K562 (cell line): Measurements from ENCODE around the gene MTARC2. TPM values are rescaled to one million over a fixed set of nuclear protein-coding genes. Genes with fewer than 3 reads are reported as not detected.

Experiments
- ATAC-seq: fragments of 200-7000 bp; cut with Tn5 transposase; 3 replicates; pipeline ENCODE4 v1.9.1; 2020; ENCODE audit warnings: moderate library complexity
- BruUV-seq: library from RNA; stranded (reverse); fragments of 400-500 nt; replicated peaks from 2 replicates; lab custom pipeline; 2021; lab: Mats Ljungman, UMichigan
- CTCF ChIA-PET: fragments of 300-600 bp; formaldehyde crosslinking; extraction: SDS; loops from one replicate; lab custom pipeline; 2021; ENCODE audit warnings: low intra/inter-chr PET ratio; lab: Yijun Ruan, JAX
- POLR2A ChIA-PET: fragments of 300-600, 350-650 bp; sonication (Branson Sonifier 250); formaldehyde crosslinking; extraction: SDS; loops from one replicate; lab custom pipeline; 2021; ENCODE audit warnings: antibody characterized with exemption, inconsistent platforms; lab: Yijun Ruan, JAX
- DNase-seq, 4 experiments: peaks; one replicate each; pipeline versions ENCODE4 v3.0.0 to v3.0.0-alpha.2; 2011 to 2018; ENCODE audit warnings: low spot score in 3 of 4, mixed read lengths in 3 of 4; ENCODE audit errors: extremely low read depth in 1 of 4
- FAIRE-seq: peaks from 2 replicates; lab custom pipeline; 2011; peaks lifted over from hg19 to GRCh38; lab: Jason Lieb, UNC
- H2AFZ ChIP-seq: 2 replicates; pipeline ENCODE4 v1.6.0; 2011; ENCODE audit warnings: low read depth, low read length, control low read depth, inconsistent platforms
- H3K27ac ChIP-seq: fragments of 200-600 bp; 3 replicates; pipeline ENCODE4 v1.8.0; 2011; ENCODE audit warnings: low read depth, mild to moderate bottlenecking, control low read depth, inconsistent platforms, low read length, moderate library complexity, mixed read lengths; ENCODE audit errors: extremely low read depth
- H3K27me3 ChIP-seq, 2 experiments: fragments of 300-600 bp in 1 of 2; 2 replicates in 1 of 2; 3 replicates in 1 of 2; pipeline versions ENCODE4 v1.6.0 to v1.8.0; 2011; ENCODE audit warnings: inconsistent platforms in 2 of 2, low read length in 2 of 2, mild to moderate bottlenecking in 1 of 2, mixed read lengths in 1 of 2, moderate library complexity in 1 of 2; ENCODE audit not compliant: control insufficient read depth in 2 of 2, insufficient read depth in 2 of 2
- H3K36me3 ChIP-seq: fragments of 300-600 bp; 3 replicates; pipeline ENCODE4 v1.8.0; 2011; ENCODE audit warnings: mild to moderate bottlenecking, low read length, inconsistent platforms; ENCODE audit not compliant: control insufficient read depth, insufficient read depth
- H3K4me1 ChIP-seq, 2 experiments: fragments of 200-600 bp in 1 of 2; replicated peaks in 1 of 2; 2 replicates in 1 of 2; 3 replicates in 1 of 2; pipeline versions ENCODE4 v1.5.1 to v1.8.0; 2011; ENCODE audit warnings: inconsistent platforms in 2 of 2, low read length in 2 of 2, mild to moderate bottlenecking in 1 of 2, mixed read lengths in 1 of 2, moderate library complexity in 1 of 2; ENCODE audit not compliant: control insufficient read depth in 2 of 2, insufficient read depth in 2 of 2
- H3K4me2 ChIP-seq: 2 replicates; pipeline ENCODE4 v1.6.1; 2011; ENCODE audit warnings: low read length, control low read depth, inconsistent platforms, mixed read lengths; ENCODE audit not compliant: insufficient read depth
- H3K4me3 ChIP-seq: fragments of 200-600 bp; sonication (generic), shearing (Covaris generic); 2 replicates; pipeline ENCODE4 v1.5.1; 2016; ENCODE audit warnings: control low read depth, inconsistent platforms
- H3K79me2 ChIP-seq: fragments of 200-600 bp; 3 replicates; pipeline ENCODE4 v1.8.0; 2011; ENCODE audit warnings: low read length, inconsistent platforms; ENCODE audit not compliant: control insufficient read depth, insufficient read depth
- H3K9ac ChIP-seq, 2 experiments: 2 replicates each; pipeline versions ENCODE4 v1.6.0 to v1.6.1; 2011; ENCODE audit warnings: low read depth in 2 of 2, low read length in 2 of 2, control low read depth in 1 of 2, inconsistent platforms in 1 of 2, mild to moderate bottlenecking in 1 of 2, mixed read lengths in 1 of 2; ENCODE audit not compliant: insufficient read depth in 1 of 2
- H3K9me1 ChIP-seq: one replicate; pipeline ENCODE4 v1.6.0; 2011; ENCODE audit warnings: inconsistent platforms, mild to moderate bottlenecking, low read length, moderate library complexity; ENCODE audit not compliant: control insufficient read depth, insufficient read depth
- H3K9me3 ChIP-seq: replicated peaks from 2 replicates; pipeline ENCODE4 v1.5.1; 2011; ENCODE audit warnings: low read depth, low read length, inconsistent platforms; ENCODE audit not compliant: control insufficient read depth, insufficient read depth
- H4K20me1 ChIP-seq: replicated peaks from 2 replicates; pipeline ENCODE4 v1.6.1; 2011; ENCODE audit warnings: low read length, inconsistent platforms, mixed read lengths; ENCODE audit not compliant: control insufficient read depth, insufficient read depth
- ATF1 ChIP-seq, 2 experiments: fragments of 450-650 bp in 1 of 2; IDR thresholded peaks; 2 replicates each; pipeline ENCODE4 v1.6.1; 2016; ENCODE audit warnings: missing compliant biosample characterization in 1 of 2, missing genetic modification characterization in 1 of 2
- ATF3 ChIP-seq, 2 experiments: fragments of 450-650 bp in 1 of 2; sonication (generic) in 1 of 2; formaldehyde crosslinking in 1 of 2; IDR thresholded peaks in 1 of 2; conservative IDR thresholded peaks in 1 of 2; 2 replicates each; pipeline versions ENCODE4 v1.6.1 to v1.8.1; 2016 to 2023; ENCODE audit warnings: mild to moderate bottlenecking in 2 of 2, moderate library complexity in 2 of 2, inconsistent platforms in 1 of 2, missing genetic modification reagents in 1 of 2
- ATF7 ChIP-seq: fragments of 450-650 bp; IDR thresholded peaks from 2 replicates; pipeline ENCODE4 v1.7.1; 2014; ENCODE audit warnings: mild to moderate bottlenecking, moderate library complexity
- DDX20 ChIP-seq: fragments of 450-650 bp; IDR thresholded peaks from 2 replicates; pipeline ENCODE4 v1.6.1; 2016; ENCODE audit warnings: missing genetic modification characterization, low read depth, mild to moderate bottlenecking, missing compliant biosample characterization, moderate library complexity
- ELF1 ChIP-seq: fragments of 200-800 bp; sonication (Bioruptor generic); IDR thresholded peaks from 2 replicates; pipeline ENCODE4 v1.6.1; 2016; ENCODE audit warnings: missing genetic modification characterization, missing compliant biosample characterization
- ELF4 ChIP-seq: fragments of 450-650 bp; formaldehyde crosslinking; IDR thresholded peaks from 2 replicates; pipeline ENCODE4 v1.4.0; 2022; ENCODE audit warnings: missing genetic modification characterization
- HNRNPH1 ChIP-seq: fragments of 200-400 bp; formaldehyde crosslinking; optimal IDR thresholded peaks from 2 replicates; pipeline ENCODE3; 2017; ENCODE audit warnings: low read depth, mild to moderate bottlenecking, low read length, moderate library complexity
- JUNB ChIP-seq: fragments of 450-650 bp; formaldehyde crosslinking; conservative IDR thresholded peaks from 2 replicates; pipeline ENCODE4 v1.4.0; 2020; ENCODE audit warnings: mild to moderate bottlenecking
- SLC30A9 ChIP-seq: fragments of 250-450 bp; sonication (Bioruptor Pico); IDR thresholded peaks from 2 replicates; pipeline ENCODE4 v1.8.0; 2022; ENCODE audit warnings: mild to moderate bottlenecking, moderate library complexity
- SUPT5H ChIP-seq: fragments of 450-650 bp; IDR thresholded peaks from 2 replicates; pipeline ENCODE4 v1.6.1; 2016
- ZNF41 ChIP-seq: fragments of 250-450 bp; sonication (Bioruptor Pico); conservative IDR thresholded peaks from 2 replicates; pipeline ENCODE4 v1.4.0; 2020; ENCODE audit warnings: mild to moderate bottlenecking
- ZNF592 ChIP-seq: fragments of 450-650 bp; IDR thresholded peaks from 2 replicates; pipeline ENCODE4 v1.6.1; 2017; ENCODE audit warnings: antibody characterized with exemption, mild to moderate bottlenecking
- ZNF668 ChIP-seq: fragments of 250-450 bp; sonication (Bioruptor Pico); IDR thresholded peaks from 2 replicates; pipeline ENCODE4 v1.8.0; 2022; ENCODE audit warnings: mild to moderate bottlenecking, inconsistent platforms
- WGBS: fragments of 100-300 bp; shearing (Covaris generic); methylation state at CpG from one replicate; pipeline ENCODE4 v1.1.6; 2016; ENCODE audit warnings: low coverage, mixed read lengths; ENCODE audit not compliant: insufficient coverage; ENCODE audit errors: missing lambda C conversion rate; 5-methylcytosine and 5-hydroxymethylcytosine counted together
- in situ Hi-C: fragments of 300-500 bp; cut with MboI; formaldehyde crosslinking; loops from 4 replicates; pipeline ENCODE4 v1.15.0; 2018; ENCODE audit warnings: inconsistent platforms, mixed read lengths
- intact Hi-C: fragments of 100-400 bp; cut with micrococcal nuclease; formaldehyde crosslinking; loops from 2 replicates; pipeline ENCODE4 v1.14.2; 2022
- polyA plus RNA-seq, 8 experiments: library from polyadenylated mRNA; depleted of rRNA in 4 of 8; stranded (reverse) in 5 of 8; unstranded in 3 of 8; fragments of >200 nt; fragmentation: Nextera tagmentation in 2 of 8; fragmentation: Illumina TruSeq in 1 of 8; extraction: Ambion mirVana in 2 of 8; extraction: Trizol in 1 of 8; gene quantifications; 2 replicates each; pipeline versions ENCODE4 v1.2.1 to v1.2.3, GENCODE V29; 2011 to 2014; ENCODE audit warnings: inconsistent platforms in 1 of 8, missing spikeins in 1 of 8
- total RNA-seq, 7 experiments: library from RNA; depleted of rRNA in 6 of 7; stranded (reverse); fragments of >200 nt in 6 of 7; fragmentation: Illumina TruSeq in 2 of 7; extraction: Trizol in 2 of 7; gene quantifications; 2 replicates each; pipeline versions ENCODE4 v1.2.1 to v1.2.3, GENCODE V29; 2011 to 2021; ENCODE audit warnings: low replicate concordance in 1 of 7
- TF ChIP-seq, protein P1 (sequence below): fragments of 450-650 bp; IDR thresholded peaks from 2 replicates; pipeline ENCODE4 v1.6.1; 2018; ENCODE audit warnings: mild to moderate bottlenecking, low read depth; ENCODE audit not compliant: partially characterized antibody
- TF ChIP-seq, protein P2 (sequence below): fragments of 200-800 bp; sonication (Bioruptor generic); IDR thresholded peaks from 2 replicates; pipeline ENCODE4 v1.6.1; 2017; ENCODE audit warnings: missing genetic modification characterization, missing compliant biosample characterization

Gene MTARC2
- total and polyA plus RNA-seq, 9 of the 15 experiments (the other 6 are each of a cell fraction or from before 2014, with no cell fraction given) = 0.03 to 0.35 TPM; not detected in 7

GRCh38 chr1:220742520-220742919 is 5.6 kb upstream of the MTARC2 start:
- no peaks in the 10 kb centered on the region for H3K9me1 ChIP-seq
- H2AFZ ChIP-seq = no peak overlapping the region
- H3K4me2 ChIP-seq = no peak overlapping the region
- ChIA-PET CTCF (no interaction called here), POLR2A (no interaction called here)
- no peak overlapping the region for H3K9ac ChIP-seq
- H4K20me1 ChIP-seq = no peaks in the 10 kb centered on the region
- intact Hi-C loops = no loop called here
- no peaks in the 10 kb centered on the region for H3K9me3 ChIP-seq
- no peak for DNase-seq
- no peak for FAIRE-seq
- ATAC-seq = no peak
- H3K79me2 ChIP-seq = no peaks in the 10 kb centered on the region
- TF ChIP-seq ZNF668 (CRISPR knock-in tag) = no peak
- no peak for TF ChIP-seq SUPT5H
- no peak for TF ChIP-seq SLC30A9 (CRISPR knock-in tag)
- TF ChIP-seq ZNF592 = no peak
- no peak for TF ChIP-seq ZNF41
- no peak for TF ChIP-seq ELF4
- TF ChIP-seq, protein P1, sequence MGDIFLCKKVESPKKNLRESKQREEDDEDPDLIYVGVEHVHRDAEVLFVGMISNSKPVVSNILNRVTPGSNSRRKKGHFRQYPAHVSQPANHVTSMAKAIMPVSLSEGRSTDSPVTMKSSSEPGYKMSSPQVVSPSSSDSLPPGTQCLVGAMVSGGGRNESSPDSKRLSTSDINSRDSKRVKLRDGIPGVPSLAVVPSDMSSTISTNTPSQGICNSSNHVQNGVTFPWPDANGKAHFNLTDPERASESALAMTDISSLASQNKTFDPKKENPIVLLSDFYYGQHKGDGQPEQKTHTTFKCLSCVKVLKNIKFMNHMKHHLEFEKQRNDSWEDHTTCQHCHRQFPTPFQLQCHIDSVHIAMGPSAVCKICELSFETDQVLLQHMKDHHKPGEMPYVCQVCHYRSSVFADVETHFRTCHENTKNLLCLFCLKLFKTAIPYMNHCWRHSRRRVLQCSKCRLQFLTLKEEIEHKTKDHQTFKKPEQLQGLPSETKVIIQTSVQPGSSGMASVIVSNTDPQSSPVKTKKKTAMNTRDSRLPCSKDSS = no peak
- 0 out of 2 replicates have a peak, but pooled peaks have one; percentile 28 for TF ChIP-seq JUNB (CRISPR knock-in tag)
- TF ChIP-seq ATF1 (CRISPR knock-in tag; IDR thresholded peaks at IDR 0.05) = no peak
- peak; percentile 45 for TF ChIP-seq ATF1 (tag; IDR thresholded peaks at IDR 0.05)
- no peak for TF ChIP-seq DDX20
- TF ChIP-seq HNRNPH1 = no peak
- TF ChIP-seq ATF7 = peak; percentile 76
- TF ChIP-seq ATF3 (IDR thresholded peaks at IDR 0.05) = peak; percentile 71; the same call in 1 of the 2 replicates
- no peak for TF ChIP-seq ATF3 (CRISPR knock-in tag; conservative IDR thresholded peaks at IDR 0.05)
- TF ChIP-seq, protein P2, sequence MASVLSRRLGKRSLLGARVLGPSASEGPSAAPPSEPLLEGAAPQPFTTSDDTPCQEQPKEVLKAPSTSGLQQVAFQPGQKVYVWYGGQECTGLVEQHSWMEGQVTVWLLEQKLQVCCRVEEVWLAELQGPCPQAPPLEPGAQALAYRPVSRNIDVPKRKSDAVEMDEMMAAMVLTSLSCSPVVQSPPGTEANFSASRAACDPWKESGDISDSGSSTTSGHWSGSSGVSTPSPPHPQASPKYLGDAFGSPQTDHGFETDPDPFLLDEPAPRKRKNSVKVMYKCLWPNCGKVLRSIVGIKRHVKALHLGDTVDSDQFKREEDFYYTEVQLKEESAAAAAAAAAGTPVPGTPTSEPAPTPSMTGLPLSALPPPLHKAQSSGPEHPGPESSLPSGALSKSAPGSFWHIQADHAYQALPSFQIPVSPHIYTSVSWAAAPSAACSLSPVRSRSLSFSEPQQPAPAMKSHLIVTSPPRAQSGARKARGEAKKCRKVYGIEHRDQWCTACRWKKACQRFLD (CRISPR knock-in tag) = no peak
- no peak for TF ChIP-seq ELF1
- H3K36me3 ChIP-seq = no peaks in the 10 kb centered on the region
- no peaks in the 10 kb centered on the region for H3K4me1 ChIP-seq
- no peak overlapping the region for H3K27ac ChIP-seq
- no peak overlapping the region for H3K4me3 ChIP-seq
- in situ Hi-C loops = no loop called here
- WGBS = 2% methylated on average over 3 of the region's 3 CpGs
- H3K27me3 ChIP-seq = peaks cover 5 to 15% of the 10 kb centered on the region in 2 experiments
- BruUV-seq = no TSS peak
